Erythroblast (primary cell): ENCODE results near the gene DAZAP1.

Experiments
- GATA1 ChIP-seq: IDR thresholded peaks from 2 replicates; pipeline ENCODE4 v1.6.1; 2011; ENCODE audit warnings: low read depth, mild to moderate bottlenecking, control low read depth, low read length, moderate library complexity
- POLR2A ChIP-seq: IDR thresholded peaks from 2 replicates; pipeline ENCODE4 v1.6.1; 2011; ENCODE audit warnings: mild to moderate bottlenecking, low read length

GRCh38 chr19:1384478-1385110 lies 22.8 kb upstream of the DAZAP1 start:
- TF ChIP-seq POLR2A, result no peak
- TF ChIP-seq GATA1, result no peak
